Adipocyte (in vitro differentiated cells): ENCODE measurements around the gene SGF29.

ENCODE experiments used
- DNase-seq: peaks from one replicate; pipeline ENCODE4 v3.0.0-alpha.2; 2015; ENCODE audit warnings: low read depth
- H3K27me3 ChIP-seq: replicated peaks from 2 replicates; pipeline ENCODE4 v1.7.0; 2013; ENCODE audit warnings: mild to moderate bottlenecking, low read length, moderate library complexity; ENCODE audit not compliant: control insufficient read depth, insufficient read depth
- H3K36me3 ChIP-seq: 2 replicates; pipeline ENCODE4 v1.7.0; 2013; ENCODE audit warnings: low read length, mild to moderate bottlenecking, moderate library complexity; ENCODE audit not compliant: control insufficient read depth, insufficient read depth, severe bottlenecking
- H3K4me1 ChIP-seq: 2 replicates; pipeline ENCODE4 v1.7.0; 2013; ENCODE audit warnings: mild to moderate bottlenecking, low read length, moderate library complexity; ENCODE audit not compliant: control insufficient read depth, insufficient read depth
- H3K4me3 ChIP-seq: 2 replicates; pipeline ENCODE4 v1.7.0; 2013; ENCODE audit warnings: mild to moderate bottlenecking, low read length, moderate library complexity
- H3K9ac ChIP-seq: 2 replicates; pipeline ENCODE4 v1.7.0; 2013; ENCODE audit warnings: mild to moderate bottlenecking, low read length, moderate library complexity
- H3K9me3 ChIP-seq: 2 replicates; pipeline ENCODE4 v1.7.0; 2013; ENCODE audit warnings: mild to moderate bottlenecking, low read length, moderate library complexity; ENCODE audit not compliant: control insufficient read depth

Gene SGF29

GRCh38 chr16:28553776-28554633 is at the start of gene SGF29:
SGF29 (plus strand) TSS chr16:28553920; CDS start chr16:28581070, 27,150 bp downstream.
- Histone ChIP-seq H3K27me3 (no peaks in the 10 kb centered on the region), H3K4me1 (peaks cover 17% of the 10 kb centered on the region), H3K9me3 (no peaks in the 10 kb centered on the region), H3K36me3 (peaks cover 5% of the 10 kb centered on the region), H3K9ac (peak within 1 kb of the TSS; percentile 91), H3K4me3 (peak within 1 kb of the TSS; percentile 87)
- peak; percentile 97 for DNase-seq

GRCh38 chr16:28504707-28505404 is 48.9 kb upstream of the SGF29 start:
- Histone ChIP-seq H3K36me3 (no peaks in the 10 kb centered on the region), H3K4me1 (peaks cover 10% of the 10 kb centered on the region), H3K4me3 (no peak overlapping the region), H3K9me3 (no peaks in the 10 kb centered on the region), H3K9ac (no peak overlapping the region), H3K27me3 (peaks cover 30% of the 10 kb centered on the region)
- DNase-seq = no peak

GRCh38 chr16:28505489-28506137 is 48.1 kb upstream of the SGF29 start:
- no peaks in the 10 kb centered on the region for H3K36me3 ChIP-seq
- H3K4me1 ChIP-seq = peaks cover 10% of the 10 kb centered on the region
- no peak overlapping the region for H3K9ac ChIP-seq
- H3K4me3 ChIP-seq = no peak overlapping the region
- no peak for DNase-seq
- peaks cover 27% of the 10 kb centered on the region for H3K27me3 ChIP-seq
- no peaks in the 10 kb centered on the region for H3K9me3 ChIP-seq

GRCh38 chr16:28511031-28511430 is 42.7 kb upstream of the SGF29 start:
- Histone ChIP-seq H3K9me3 (no peaks in the 10 kb centered on the region), H3K4me1 (peaks cover 5% of the 10 kb centered on the region), H3K4me3 (no peak overlapping the region), H3K9ac (no peak overlapping the region), H3K27me3 (peaks cover 4% of the 10 kb centered on the region), H3K36me3 (no peaks in the 10 kb centered on the region)
- DNase-seq = no peak

GRCh38 chr16:28511801-28512789 is 41.6 kb upstream of the SGF29 start:
- Histone ChIP-seq H3K4me3 (no peak overlapping the region), H3K27me3 (peaks cover 4% of the 10 kb centered on the region), H3K9me3 (no peaks in the 10 kb centered on the region), H3K4me1 (no peaks in the 10 kb centered on the region), H3K9ac (no peak overlapping the region), H3K36me3 (no peaks in the 10 kb centered on the region)
- no peak for DNase-seq

GRCh38 chr16:28513484-28514181 is 40.1 kb upstream of the SGF29 start:
- DNase-seq = no peak
- H3K9me3 ChIP-seq = no peaks in the 10 kb centered on the region
- no peak overlapping the region for H3K4me3 ChIP-seq
- H3K27me3 ChIP-seq = peaks cover 4% of the 10 kb centered on the region
- no peak overlapping the region for H3K9ac ChIP-seq
- H3K4me1 ChIP-seq = no peaks in the 10 kb centered on the region
- no peaks in the 10 kb centered on the region for H3K36me3 ChIP-seq

GRCh38 chr16:28514246-28514645 is 39.5 kb upstream of the SGF29 start:
- Histone ChIP-seq H3K27me3 (peaks cover 4% of the 10 kb centered on the region), H3K9ac (no peak overlapping the region), H3K4me1 (no peaks in the 10 kb centered on the region), H3K4me3 (no peak overlapping the region), H3K9me3 (no peaks in the 10 kb centered on the region), H3K36me3 (no peaks in the 10 kb centered on the region)
- no peak for DNase-seq

- H3K4me3 ChIP-seq = no peak overlapping the region
- DNase-seq = no peak
- H3K9me3 ChIP-seq = no peaks in the 10 kb centered on the region
- no peaks in the 10 kb centered on the region for H3K27me3 ChIP-seq
- H3K9ac ChIP-seq = no peak overlapping the region
- no peaks in the 10 kb centered on the region for H3K36me3 ChIP-seq
- H3K4me1 ChIP-seq = peaks cover 9% of the 10 kb centered on the region
These were observed 33.0 kb upstream of the SGF29 start for GRCh38 chr16:28520672-28521071.

- Histone ChIP-seq H3K4me1 (peaks cover 9% of the 10 kb centered on the region), H3K36me3 (no peaks in the 10 kb centered on the region), H3K4me3 (no peak overlapping the region), H3K9me3 (no peaks in the 10 kb centered on the region), H3K27me3 (no peaks in the 10 kb centered on the region), H3K9ac (no peak overlapping the region)
- no peak for DNase-seq
These were observed 32.3 kb upstream of the SGF29 start for GRCh38 chr16:28521436-28521835.

- Histone ChIP-seq H3K36me3 (no peaks in the 10 kb centered on the region), H3K9ac (no peak overlapping the region), H3K9me3 (no peaks in the 10 kb centered on the region), H3K27me3 (no peaks in the 10 kb centered on the region), H3K4me3 (no peak overlapping the region), H3K4me1 (peaks cover 15% of the 10 kb centered on the region)
- no peak for DNase-seq
These were observed 30.9 kb upstream of the SGF29 start for GRCh38 chr16:28522792-28523191.
